DMS 273 treated with DMSO at 0.1 percent for 48 hours (cell line): ENCODE measurements around the gene MYORG.

Experiments used
- DNase-seq: peaks from one replicate; lab custom pipeline; 2025; lab: John Stamatoyannopoulos, UW

MYORG gene

GRCh38 chr9:34376596-34377403 lies at the start of gene MYORG:
MYORG (minus strand) TSS chr9:34376898; CDS start chr9:34372943, 3,955 bp downstream.
- DNase-seq, result peak; percentile 90

- no peak for DNase-seq
Measured at GRCh38 chr9:34419716-34420504, 43.2 kb upstream of the MYORG start.

- no peak for DNase-seq
Measured at GRCh38 chr9:34417734-34418133, 41.0 kb upstream of the MYORG start.

GRCh38 chr9:34413231-34413852 lies 36.6 kb upstream of the MYORG start:
- DNase-seq, result no peak

- no peak for DNase-seq
Measured at GRCh38 chr9:34412336-34412735, 35.6 kb upstream of the MYORG start.

GRCh38 chr9:34409154-34409553 lies 32.5 kb upstream of the MYORG start:
- no peak for DNase-seq

GRCh38 chr9:34408173-34408572 lies 31.5 kb upstream of the MYORG start:
- DNase-seq, result no peak

GRCh38 chr9:34406219-34406618 lies 29.5 kb upstream of the MYORG start:
- no peak for DNase-seq

GRCh38 chr9:34405719-34406118 lies 29.0 kb upstream of the MYORG start:
- DNase-seq, result no peak

GRCh38 chr9:34403554-34404380 lies 27.1 kb upstream of the MYORG start:
- no peak for DNase-seq

GRCh38 chr9:34400686-34401602 lies 24.2 kb upstream of the MYORG start:
- DNase-seq, result no peak

GRCh38 chr9:34400275-34400674 lies 23.6 kb upstream of the MYORG start:
- DNase-seq, result no peak

GRCh38 chr9:34399729-34400128 lies 23.0 kb upstream of the MYORG start:
- no peak for DNase-seq

- no peak for DNase-seq
Measured at GRCh38 chr9:34398875-34399274, 22.2 kb upstream of the MYORG start.

GRCh38 chr9:34396276-34397214 lies 19.8 kb upstream of the MYORG start:
- no peak for DNase-seq

- no peak for DNase-seq
Measured at GRCh38 chr9:34392511-34392910, 15.8 kb upstream of the MYORG start.

GRCh38 chr9:34387239-34387638 lies 10.5 kb upstream of the MYORG start:
- no peak for DNase-seq

- DNase-seq, result no peak
Measured at GRCh38 chr9:34386656-34387055, 10.0 kb upstream of the MYORG start.

- no peak for DNase-seq
Measured at GRCh38 chr9:34385561-34386230, 9.0 kb upstream of the MYORG start.
